ENCODE results near the gene EIF4A2.

DNA sequence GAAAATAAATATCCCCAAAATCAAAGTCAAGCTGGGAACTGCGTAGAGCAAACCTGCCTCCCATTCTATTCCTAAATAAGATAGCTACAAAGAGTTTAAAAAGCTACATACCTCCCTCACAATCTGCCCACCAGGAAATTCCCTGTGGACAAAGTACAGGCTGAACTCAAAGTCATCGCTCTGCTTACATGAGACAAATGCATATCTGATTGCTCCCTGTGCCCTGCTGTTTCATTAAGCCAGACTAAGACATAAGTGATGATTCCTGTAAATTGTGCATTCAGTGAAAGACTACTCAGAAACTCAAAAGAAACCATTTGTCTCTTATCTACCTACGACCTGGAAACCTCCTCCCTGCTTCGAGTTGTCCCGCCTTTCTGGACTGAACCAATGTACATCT lies 28.5 kb upstream of the EIF4A2 start:
- TF ChIP-seq, protein P1, sequence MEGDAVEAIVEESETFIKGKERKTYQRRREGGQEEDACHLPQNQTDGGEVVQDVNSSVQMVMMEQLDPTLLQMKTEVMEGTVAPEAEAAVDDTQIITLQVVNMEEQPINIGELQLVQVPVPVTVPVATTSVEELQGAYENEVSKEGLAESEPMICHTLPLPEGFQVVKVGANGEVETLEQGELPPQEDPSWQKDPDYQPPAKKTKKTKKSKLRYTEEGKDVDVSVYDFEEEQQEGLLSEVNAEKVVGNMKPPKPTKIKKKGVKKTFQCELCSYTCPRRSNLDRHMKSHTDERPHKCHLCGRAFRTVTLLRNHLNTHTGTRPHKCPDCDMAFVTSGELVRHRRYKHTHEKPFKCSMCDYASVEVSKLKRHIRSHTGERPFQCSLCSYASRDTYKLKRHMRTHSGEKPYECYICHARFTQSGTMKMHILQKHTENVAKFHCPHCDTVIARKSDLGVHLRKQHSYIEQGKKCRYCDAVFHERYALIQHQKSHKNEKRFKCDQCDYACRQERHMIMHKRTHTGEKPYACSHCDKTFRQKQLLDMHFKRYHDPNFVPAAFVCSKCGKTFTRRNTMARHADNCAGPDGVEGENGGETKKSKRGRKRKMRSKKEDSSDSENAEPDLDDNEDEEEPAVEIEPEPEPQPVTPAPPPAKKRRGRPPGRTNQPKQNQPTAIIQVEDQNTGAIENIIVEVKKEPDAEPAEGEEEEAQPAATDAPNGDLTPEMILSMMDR (IDR thresholded peaks at IDR 0.05; ENCODE audit: low read depth, low read length, poor library complexity, severe bottlenecking): no peak
- no peak for TF ChIP-seq EZH2phosphoT487 (IDR thresholded peaks at IDR 0.05; ENCODE audit: borderline replicate concordance, low read length)
